Stimulated activated CD4-positive, alpha-beta T cell treated with anti-CD3 and anti-CD28 coated beads, Interleukin-2, amount 100 ng/mL, for 4 hours (primary cell): ENCODE results near the gene ANO9.

Source experiments
- DNase-seq: peaks from one replicate; pipeline ENCODE4 v3.0.0-alpha.2; 2020; ENCODE audit warnings: low read depth

The ANO9 gene, protein sequence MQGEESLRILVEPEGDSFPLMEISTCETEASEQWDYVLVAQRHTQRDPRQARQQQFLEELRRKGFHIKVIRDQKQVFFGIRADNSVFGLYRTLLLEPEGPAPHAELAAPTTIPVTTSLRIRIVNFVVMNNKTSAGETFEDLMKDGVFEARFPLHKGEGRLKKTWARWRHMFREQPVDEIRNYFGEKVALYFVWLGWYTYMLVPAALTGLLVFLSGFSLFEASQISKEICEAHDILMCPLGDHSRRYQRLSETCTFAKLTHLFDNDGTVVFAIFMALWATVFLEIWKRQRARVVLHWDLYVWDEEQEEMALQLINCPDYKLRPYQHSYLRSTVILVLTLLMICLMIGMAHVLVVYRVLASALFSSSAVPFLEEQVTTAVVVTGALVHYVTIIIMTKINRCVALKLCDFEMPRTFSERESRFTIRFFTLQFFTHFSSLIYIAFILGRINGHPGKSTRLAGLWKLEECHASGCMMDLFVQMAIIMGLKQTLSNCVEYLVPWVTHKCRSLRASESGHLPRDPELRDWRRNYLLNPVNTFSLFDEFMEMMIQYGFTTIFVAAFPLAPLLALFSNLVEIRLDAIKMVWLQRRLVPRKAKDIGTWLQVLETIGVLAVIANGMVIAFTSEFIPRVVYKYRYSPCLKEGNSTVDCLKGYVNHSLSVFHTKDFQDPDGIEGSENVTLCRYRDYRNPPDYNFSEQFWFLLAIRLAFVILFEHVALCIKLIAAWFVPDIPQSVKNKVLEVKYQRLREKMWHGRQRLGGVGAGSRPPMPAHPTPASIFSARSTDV

GRCh38 chr11:441418-442274 lies at the start of gene ANO9:
ANO9 (minus strand) TSS chr11:442011; CDS start chr11:441926, 85 bp downstream.
- DNase-seq = peak; percentile 42

GRCh38 chr11:491358-491757 lies 49.5 kb upstream of the ANO9 start:
- no peak for DNase-seq

- DNase-seq = no peak
Observed at GRCh38 chr11:490930-491260, 49.1 kb upstream of the ANO9 start.

GRCh38 chr11:490186-490929 lies 48.5 kb upstream of the ANO9 start:
- no peak for DNase-seq

- no peak for DNase-seq
Observed at GRCh38 chr11:489610-490185, 47.9 kb upstream of the ANO9 start.

DNA sequence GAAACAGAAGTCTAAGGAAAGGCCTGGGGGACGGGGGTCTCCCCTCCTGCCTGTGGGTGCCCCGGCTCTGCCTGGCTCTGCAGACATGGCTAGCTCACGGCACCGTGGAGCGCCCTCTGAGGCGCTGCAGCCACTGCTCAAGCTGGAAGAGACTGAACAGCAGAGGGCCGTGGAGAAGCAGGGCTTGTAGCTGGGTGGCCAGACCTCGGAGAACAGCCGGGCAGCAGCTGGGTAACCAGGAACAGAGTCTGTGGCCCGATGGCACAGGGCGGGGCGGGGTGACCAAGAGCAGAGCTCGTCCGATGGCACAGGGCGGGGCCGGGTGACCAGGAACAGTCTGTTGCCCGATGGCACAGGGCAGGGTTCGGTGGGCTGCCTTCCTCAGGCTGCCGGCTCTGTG lies 47.2 kb upstream of the ANO9 start:
- DNase-seq = no peak

DNA sequence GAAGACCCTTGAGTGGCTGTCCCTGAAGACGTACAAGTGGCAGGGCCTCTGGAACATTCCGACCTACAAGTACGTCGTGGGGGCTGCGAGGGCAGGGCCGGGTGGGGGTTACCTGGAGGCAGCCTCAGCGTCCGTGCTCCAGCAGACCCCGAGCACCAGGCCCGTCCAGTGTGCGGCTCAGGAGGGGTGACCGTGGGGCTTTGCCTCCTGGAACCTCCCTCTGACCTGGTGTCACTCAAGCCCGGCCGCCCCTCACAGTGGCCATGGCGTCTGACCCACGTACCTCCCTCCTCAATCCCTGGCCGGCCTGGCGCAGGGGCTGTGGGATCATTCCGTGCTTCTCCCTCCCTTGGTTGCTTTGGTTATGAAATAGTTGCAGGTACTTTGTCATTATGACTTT lies 46.8 kb upstream of the ANO9 start:
- no peak for DNase-seq

DNA sequence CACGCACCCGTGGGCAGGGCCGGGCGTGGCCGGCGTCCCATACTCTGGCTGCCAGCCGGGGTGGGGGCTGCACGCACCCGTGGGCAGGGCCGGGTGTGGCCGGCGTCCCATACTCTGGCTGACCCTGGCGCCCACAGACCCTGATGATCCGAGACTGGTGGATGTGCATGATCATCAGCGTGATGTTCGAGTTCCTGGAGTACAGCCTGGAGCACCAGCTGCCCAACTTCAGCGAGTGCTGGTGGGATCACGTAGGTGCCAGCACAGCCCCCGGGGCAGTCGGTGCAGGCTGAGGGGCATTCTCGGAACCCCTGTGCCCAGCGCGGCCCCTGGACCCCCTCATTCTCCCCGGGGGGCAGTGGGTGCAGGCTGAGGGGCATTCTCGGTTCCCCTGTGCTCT lies 46.3 kb upstream of the ANO9 start:
- DNase-seq = no peak

GRCh38 chr11:487571-488021 lies 45.8 kb upstream of the ANO9 start:
- DNase-seq = no peak

DNA sequence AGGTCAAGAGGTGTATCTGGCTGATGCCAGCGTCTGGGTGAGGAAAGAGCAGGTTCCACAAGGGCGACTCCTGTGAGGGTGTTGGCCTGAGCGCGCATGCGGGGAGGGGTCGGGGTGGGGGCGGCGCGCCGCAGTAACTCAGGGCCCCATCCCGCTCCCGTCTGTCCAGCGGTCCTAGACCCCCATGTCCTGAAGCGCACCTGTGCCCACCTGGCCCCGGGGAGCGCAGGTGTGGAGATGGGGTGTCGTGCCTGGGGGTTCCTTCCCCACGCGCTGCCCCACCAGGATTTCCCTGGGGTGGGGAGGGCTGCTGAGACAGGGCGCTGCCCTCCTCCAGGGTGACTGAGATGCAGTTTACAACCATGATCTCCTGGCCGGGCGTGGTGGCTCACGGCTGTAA lies 44.4 kb upstream of the ANO9 start:
- no peak for DNase-seq

GRCh38 chr11:484616-485015 lies 42.8 kb upstream of the ANO9 start:
- no peak for DNase-seq

GRCh38 chr11:479311-479710 lies 37.5 kb upstream of the ANO9 start:
- no peak for DNase-seq

DNA sequence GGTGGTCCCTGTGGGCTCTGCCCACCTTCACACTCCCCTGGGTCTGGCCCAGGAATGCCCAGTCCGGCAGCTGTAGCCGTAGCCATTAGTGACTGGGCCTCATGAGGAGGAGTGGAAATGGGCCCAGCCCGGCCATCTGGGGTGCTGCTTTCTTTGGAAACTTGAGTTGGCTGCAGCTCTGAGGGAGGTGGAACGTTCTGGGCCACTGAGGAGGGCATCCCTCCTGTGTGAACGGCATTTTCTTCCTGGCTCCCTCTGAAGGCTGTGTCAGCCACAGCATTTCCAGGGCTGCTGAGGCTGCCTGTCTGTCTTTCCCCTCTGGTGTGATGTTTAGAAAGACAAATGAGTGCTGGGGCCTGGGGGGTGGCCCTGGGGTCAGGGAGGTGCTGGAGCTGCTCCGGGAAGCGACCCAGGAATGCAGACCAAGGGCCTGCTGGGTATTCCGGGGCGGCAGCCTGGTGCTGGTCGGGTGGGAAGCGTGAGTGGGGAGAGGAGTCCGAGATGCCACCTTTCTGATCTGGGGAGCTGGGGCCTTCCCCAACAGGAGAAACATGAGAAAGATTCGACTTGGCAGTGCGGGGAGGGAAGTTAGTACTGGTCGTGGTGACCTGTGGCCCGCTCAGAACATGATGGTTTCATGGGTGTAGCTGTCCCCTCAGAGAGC lies 35.4 kb upstream of the ANO9 start:
- no peak for DNase-seq

- DNase-seq = no peak
Observed at GRCh38 chr11:476416-476815, 34.6 kb upstream of the ANO9 start.

- DNase-seq = no peak
Observed at GRCh38 chr11:475941-476340, 34.1 kb upstream of the ANO9 start.

DNA sequence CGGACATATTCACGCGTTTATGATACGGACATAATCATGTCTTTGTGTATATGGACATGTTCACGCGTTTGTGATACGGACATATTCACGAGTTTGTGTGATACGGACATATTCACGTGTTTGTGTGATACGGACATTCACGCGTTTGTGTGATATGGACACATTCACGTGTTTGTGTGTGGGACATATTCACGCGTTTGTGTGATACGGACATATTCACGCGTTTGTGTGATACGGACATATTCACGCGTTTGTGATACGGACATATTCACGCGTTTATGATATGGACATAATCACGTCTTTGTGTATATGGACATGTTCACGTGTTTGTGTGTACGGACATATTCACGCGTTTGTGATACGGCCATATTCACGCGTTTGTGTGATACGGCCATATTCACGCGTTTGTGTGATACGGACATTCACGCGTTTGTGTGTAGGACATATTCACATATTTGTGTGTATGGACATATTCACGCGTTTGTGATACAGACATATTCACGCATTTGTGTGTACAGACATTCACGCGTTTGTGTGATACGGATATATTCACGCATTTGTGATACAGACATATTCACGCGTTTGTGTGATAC lies 33.2 kb upstream of the ANO9 start:
- no peak for DNase-seq

- DNase-seq = no peak
Observed at GRCh38 chr11:473962-474785, 32.4 kb upstream of the ANO9 start.

DNA sequence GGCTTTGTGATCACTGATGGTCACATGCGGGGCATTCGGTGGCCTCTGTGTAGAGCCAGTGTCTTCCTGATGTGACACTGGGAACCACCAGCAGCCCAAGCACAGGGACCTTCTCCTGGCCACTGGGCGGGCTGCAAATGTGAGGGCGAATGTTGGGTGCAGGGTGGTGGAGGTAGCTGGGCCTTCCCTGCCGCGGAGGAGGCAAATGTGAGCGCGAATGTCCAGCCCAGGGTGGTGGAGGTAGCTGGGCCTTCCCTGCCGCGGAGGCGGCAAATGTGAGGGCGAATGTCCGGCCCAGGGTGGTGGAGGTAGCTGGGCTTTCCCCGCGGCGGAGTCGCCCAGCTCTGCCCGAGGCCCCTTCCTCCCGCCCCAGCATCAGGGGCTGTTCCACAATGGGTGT lies 31.6 kb upstream of the ANO9 start:
- no peak for DNase-seq

- no peak for DNase-seq
Observed at GRCh38 chr11:472816-473215, 31.0 kb upstream of the ANO9 start.

GRCh38 chr11:472272-472671 lies 30.5 kb upstream of the ANO9 start:
- DNase-seq = no peak
